GM12891 (cell line): ENCODE data around the gene SLC17A7.

ENCODE experiments used
- DNase-seq: peaks from one replicate; pipeline ENCODE4 v3.0.0; 2011; ENCODE audit warnings: low spot score; ENCODE audit not compliant: insufficient read length
- FAIRE-seq: peaks from 2 replicates; lab custom pipeline; 2011; peaks lifted over from hg19 to GRCh38; lab: Jason Lieb, UNC
- PAX5 ChIP-seq: IDR thresholded peaks from 2 replicates; pipeline ENCODE4 v1.6.1; 2011; ENCODE audit warnings: low read length, moderate library complexity, mild to moderate bottlenecking; ENCODE audit not compliant: insufficient read depth, severe bottlenecking
- POLR2A ChIP-seq: IDR thresholded peaks from 2 replicates; pipeline ENCODE4 v1.6.1; 2011; ENCODE audit warnings: low read depth, low read length, control low read depth
- POLR2AphosphoS5 ChIP-seq: IDR thresholded peaks from 2 replicates; pipeline ENCODE4 v1.6.1; 2011; ENCODE audit warnings: low read depth, low read length, control low read depth
- POU2F2 ChIP-seq: IDR thresholded peaks from 2 replicates; pipeline ENCODE4 v1.6.1; 2011; ENCODE audit warnings: low read depth, mild to moderate bottlenecking, control low read depth, low read length, moderate library complexity
- SPI1 ChIP-seq: IDR thresholded peaks from 2 replicates; pipeline ENCODE4 v1.6.1; 2011; ENCODE audit warnings: low read depth, low read length, control low read depth
- TAF1 ChIP-seq: IDR thresholded peaks from 2 replicates; pipeline ENCODE4 v1.6.1; 2011; ENCODE audit warnings: low read depth, low read length, control low read depth

SLC17A7 gene

GRCh38 chr19:49421878-49422202 is 19.5 kb downstream of the SLC17A7 start:
- no peak for TF ChIP-seq TAF1
- no peak for TF ChIP-seq POLR2A
- no peak for TF ChIP-seq PAX5
- no peak for TF ChIP-seq POLR2AphosphoS5
- no peak for TF ChIP-seq SPI1
- TF ChIP-seq POU2F2, result no peak
- no peak for DNase-seq
- FAIRE-seq, result no peak

GRCh38 chr19:49421039-49421877 is 20.1 kb downstream of the SLC17A7 start:
- TF ChIP-seq POLR2AphosphoS5 (no peak), POU2F2 (peak; percentile 19; the same call in 1 of the 2 replicates)
- FAIRE-seq, result peak; percentile 23
- no peak for DNase-seq

DNA sequence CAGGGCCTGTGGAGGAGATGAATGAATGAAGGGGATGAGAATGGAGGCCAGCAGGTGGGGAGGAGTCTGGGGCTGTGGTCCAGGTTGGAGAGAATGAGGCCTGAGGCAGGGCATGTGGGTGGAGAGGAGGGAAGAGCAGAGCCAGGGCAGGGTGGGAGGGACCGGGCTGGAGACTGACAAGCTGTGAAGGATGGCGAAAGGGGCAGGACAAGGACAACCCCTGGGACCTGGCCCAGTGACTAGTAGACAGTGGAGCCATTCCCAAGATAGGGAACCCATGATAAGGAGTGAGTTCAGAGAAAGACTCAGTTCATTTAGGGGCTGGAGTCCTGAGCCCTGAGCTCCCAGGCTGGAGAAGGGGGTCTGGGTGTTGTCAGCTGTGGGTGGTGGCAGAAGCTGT is 21.1 kb downstream of the SLC17A7 start:
- TF ChIP-seq TAF1, result no peak
- no peak for TF ChIP-seq POU2F2
- no peak for TF ChIP-seq POLR2AphosphoS5
- TF ChIP-seq PAX5, result no peak
- TF ChIP-seq POLR2A, result no peak
- FAIRE-seq, result no peak
- DNase-seq, result no peak

- FAIRE-seq (no peak), DNase-seq (no peak)
- TF ChIP-seq PAX5 (no peak), SPI1 (no peak), POU2F2 (no peak), POLR2AphosphoS5 (no peak), TAF1 (no peak), POLR2A (no peak)
Observed at GRCh38 chr19:49419173-49419572, 22.2 kb downstream of the SLC17A7 start.

DNA sequence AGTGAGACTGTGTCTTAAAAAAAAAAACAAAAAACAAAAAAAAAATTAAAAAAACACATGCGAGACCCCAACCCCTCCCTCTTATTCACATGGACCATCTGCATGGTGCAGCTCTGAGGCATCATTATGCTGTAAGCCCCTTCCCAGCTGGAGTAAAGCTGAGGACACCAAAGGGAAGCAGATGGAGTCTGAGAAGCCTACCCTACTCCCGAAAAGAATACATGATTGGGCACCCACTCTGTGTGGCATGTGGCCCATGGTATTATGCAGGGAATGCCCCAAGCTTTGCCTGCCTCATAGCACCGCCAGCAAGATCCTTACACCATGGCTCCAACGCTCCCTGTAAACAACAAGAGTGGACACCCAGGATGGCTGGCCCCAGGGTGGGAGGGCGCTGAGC is 22.8 kb downstream of the SLC17A7 start:
- TF ChIP-seq POLR2A (no peak), POLR2AphosphoS5 (no peak), POU2F2 (no peak), SPI1 (no peak), TAF1 (no peak), PAX5 (no peak)
- DNase-seq (no peak), FAIRE-seq (no peak)

- no peak for DNase-seq
- FAIRE-seq, result no peak
- no peak for TF ChIP-seq SPI1
- no peak for TF ChIP-seq PAX5
- TF ChIP-seq POLR2A, result no peak
- no peak for TF ChIP-seq POU2F2
- no peak for TF ChIP-seq TAF1
- no peak for TF ChIP-seq POLR2AphosphoS5
Observed at GRCh38 chr19:49417088-49417487, 24.2 kb downstream of the SLC17A7 start.

DNA sequence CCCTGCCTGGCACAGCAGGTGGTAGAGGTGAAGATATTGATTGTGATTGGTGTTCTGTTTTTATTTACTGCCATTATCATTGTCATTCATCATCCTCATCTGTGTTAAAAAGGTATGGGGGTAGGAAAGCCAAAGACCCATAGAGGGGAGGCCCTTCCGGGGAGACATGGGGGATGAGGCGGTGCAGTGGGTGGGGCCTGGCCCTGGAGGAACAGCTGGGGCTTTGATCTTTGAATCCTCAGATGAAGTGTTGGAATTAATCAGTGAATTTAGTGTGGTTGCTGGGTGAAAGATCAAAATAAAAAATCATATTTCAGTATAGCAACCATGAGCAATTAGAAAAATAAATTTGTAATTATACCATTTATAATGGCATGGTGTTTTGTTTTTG is 25.5 kb downstream of the SLC17A7 start:
- FAIRE-seq (peak; percentile 40), DNase-seq (no peak)
- TF ChIP-seq POU2F2 (no peak), POLR2AphosphoS5 (no peak), TAF1 (no peak), PAX5 (no peak), SPI1 (no peak), POLR2A (no peak)

GRCh38 chr19:49415102-49415809 is 26.1 kb downstream of the SLC17A7 start:
- FAIRE-seq (peak; percentile 87), DNase-seq (no peak)
- TF ChIP-seq TAF1 (no peak), POLR2AphosphoS5 (no peak), POU2F2 (peak; percentile 85), PAX5 (no peak), POLR2A (no peak)

DNA sequence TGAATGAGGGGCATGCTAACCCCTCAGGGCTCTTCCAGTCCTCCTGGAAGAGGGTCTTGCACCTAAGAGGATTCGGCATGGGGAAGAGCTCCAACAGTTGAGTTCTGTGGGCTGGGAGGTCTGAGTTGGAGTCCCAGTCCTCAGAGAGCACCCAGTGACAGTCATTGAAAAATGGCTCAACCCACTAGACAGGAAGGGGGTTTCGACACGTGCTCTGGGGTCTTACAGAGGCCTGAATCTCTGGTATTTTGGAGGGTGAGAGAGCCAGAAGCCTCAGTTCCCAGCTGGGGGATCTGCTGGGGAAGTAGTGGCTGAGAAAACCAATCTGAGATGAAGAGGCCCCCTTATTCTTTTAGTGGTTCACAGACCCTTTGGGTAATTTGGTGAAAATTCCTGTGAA is 27.1 kb downstream of the SLC17A7 start:
- DNase-seq (no peak), FAIRE-seq (no peak)
- TF ChIP-seq POLR2AphosphoS5 (no peak), POU2F2 (no peak), POLR2A (no peak), TAF1 (no peak), SPI1 (no peak)
